GM18907 (cell line): ENCODE data around the gene MYO1E.

Source experiments
- ATAC-seq: cut with Tn5 transposase; IDR thresholded peaks from one replicate; pipeline ENCODE4 v1.9.1; 2021; ENCODE audit warnings: mild to moderate bottlenecking, moderate library complexity; ENCODE audit not compliant: unreplicated experiment

The MYO1E gene

GRCh38 chr15:59205839-59206622, 166.6 kb downstream of the MYO1E start:
- no peak for ATAC-seq

GRCh38 chr15:59203657-59204056, 169.0 kb downstream of the MYO1E start:
- ATAC-seq, result no peak

DNA sequence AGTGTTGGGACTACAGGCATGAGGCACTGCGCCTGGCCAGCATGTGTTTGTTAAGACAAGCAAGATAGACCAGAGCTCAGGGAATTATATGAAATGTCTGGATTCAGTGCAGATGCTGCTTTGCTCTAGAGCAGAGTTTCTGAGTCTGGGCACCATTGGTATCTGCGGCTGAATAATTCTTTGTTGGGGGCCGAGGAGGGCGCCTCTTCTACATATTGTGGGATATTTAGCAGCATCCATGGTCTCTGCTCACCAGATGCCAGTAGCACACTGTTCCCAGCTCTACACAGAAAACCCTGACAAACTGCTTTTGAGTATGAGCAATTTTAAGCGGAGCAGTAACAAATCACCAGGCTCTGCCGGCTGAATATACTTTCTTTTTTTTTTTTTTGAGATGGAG, 169.7 kb downstream of the MYO1E start:
- no peak for ATAC-seq

DNA sequence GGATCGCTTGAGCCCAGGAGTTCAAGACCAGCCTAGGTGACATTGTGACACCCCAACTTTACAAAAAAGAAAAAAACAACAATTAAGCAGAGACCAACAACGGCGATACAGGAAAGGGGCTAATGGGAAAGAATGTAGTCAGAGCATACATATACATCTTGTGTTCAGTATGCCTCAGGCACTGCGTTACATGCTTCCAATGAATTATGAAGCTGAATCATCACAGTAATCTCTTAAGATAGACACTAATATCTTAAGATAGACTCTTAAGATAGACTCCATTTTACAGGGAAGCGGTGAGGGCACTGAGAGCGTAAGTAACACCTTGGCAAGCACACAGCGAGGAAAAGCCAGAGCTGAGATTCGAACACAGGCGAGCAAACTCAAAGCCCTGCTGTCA, 172.1 kb downstream of the MYO1E start:
- no peak for ATAC-seq

- no peak for ATAC-seq
Observed at GRCh38 chr15:59199626-59200465, 172.8 kb downstream of the MYO1E start.

DNA sequence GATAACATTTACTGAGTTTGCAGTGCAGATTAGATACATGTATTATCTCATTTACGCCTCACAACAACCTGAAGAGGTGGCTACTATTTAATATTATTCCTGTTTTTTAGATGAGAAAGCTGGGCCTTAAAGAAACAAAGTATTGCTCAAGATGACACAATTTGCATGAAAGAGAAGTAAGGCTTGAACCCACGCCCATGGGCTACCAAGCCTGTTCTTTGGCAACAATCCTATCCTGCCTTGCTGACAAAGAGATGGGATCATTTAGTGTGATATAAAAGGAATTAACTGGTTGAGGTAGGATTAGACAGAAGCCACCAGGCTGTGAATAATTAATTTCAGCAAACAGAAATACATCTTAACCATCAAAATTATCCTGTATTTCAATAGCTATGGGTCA, 175.2 kb downstream of the MYO1E start:
- no peak for ATAC-seq

GRCh38 chr15:59196416-59196815, 176.3 kb downstream of the MYO1E start:
- no peak for ATAC-seq

- ATAC-seq, result no peak
Observed at GRCh38 chr15:59194639-59195325, 177.9 kb downstream of the MYO1E start.

- ATAC-seq, result no peak
Observed at GRCh38 chr15:59191855-59192237, 180.8 kb downstream of the MYO1E start.

DNA sequence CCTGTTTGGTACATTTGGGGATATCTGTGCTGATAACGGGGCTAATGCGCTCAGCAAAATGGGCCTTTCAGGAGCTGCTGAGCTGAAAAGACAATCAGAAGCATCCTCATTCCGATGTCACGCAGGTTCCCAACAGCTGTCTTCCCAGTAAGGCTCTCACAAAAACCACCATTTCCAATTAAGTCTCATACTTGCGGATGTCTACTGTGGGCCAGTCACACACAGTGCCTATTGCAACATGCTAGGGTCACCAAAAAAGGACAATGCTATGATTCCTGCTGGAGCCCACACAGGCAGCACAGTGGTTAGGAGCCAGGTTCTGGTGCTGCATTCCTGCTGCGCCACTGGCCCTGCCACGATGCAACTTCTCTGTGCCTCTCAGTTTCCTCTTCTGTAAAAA, 182.4 kb downstream of the MYO1E start:
- ATAC-seq, result no peak

DNA sequence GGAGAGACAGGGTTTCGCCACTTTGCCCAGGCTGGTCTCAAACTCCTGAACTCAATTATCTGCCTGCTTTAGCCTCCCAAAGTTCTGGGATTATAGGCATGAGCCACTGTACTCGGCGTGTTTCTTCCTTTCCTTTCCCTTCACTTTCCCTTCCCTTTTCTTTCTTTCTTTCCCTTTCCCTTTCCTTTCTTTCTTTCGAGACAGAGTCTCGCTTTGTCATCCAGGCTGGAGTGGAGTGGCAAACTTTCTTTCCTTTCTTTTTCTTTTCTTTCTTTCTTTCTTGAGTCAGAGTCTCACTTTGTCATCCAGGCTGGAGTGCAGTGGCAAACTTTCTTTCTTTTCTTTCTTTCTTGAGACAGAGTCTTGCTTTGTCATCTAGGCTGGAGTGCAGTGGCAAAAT, 183.4 kb downstream of the MYO1E start:
- ATAC-seq, result no peak

DNA sequence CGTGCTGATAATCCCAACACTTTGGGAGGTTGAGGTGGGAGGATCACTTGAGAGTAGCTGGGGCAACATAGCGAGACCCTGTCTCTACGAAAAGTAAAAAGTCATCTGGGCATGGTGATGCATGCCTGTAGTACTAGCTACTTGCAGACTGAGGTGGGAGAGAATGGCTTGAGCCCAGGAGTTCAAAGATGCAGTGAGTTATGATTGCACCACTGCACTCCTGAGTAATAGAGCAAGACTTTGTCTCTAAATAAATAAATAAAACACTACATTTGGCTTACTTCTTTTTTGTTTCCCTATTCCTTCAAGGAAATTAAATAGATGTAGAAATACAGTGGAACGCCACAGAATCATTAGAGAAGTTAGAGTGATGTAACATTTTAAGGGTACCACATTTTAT, 186.2 kb downstream of the MYO1E start:
- no peak for ATAC-seq

DNA sequence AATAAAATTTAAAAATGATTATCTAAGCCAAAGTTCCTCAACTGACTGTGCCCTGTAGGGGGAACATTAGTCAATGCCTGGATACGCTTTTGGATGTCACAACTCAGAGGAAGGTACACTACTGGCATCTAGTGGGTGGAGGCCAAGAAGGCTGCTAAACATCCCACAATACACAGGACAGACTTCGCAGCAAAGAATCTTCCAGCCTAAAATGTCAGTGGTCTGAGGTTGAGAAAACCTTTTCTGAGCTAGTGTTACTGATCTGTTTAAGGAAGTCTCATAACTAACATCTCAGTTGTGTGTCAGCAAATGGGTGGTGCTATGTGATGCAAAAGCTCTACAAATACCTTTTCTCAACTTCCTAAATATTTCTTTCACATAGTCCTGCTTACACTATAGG, 186.9 kb downstream of the MYO1E start:
- ATAC-seq, result no peak

- no peak for ATAC-seq
Observed at GRCh38 chr15:59180945-59181600, 191.6 kb downstream of the MYO1E start.

- ATAC-seq, result no peak
Observed at GRCh38 chr15:59179717-59180116, 193.0 kb downstream of the MYO1E start.

DNA sequence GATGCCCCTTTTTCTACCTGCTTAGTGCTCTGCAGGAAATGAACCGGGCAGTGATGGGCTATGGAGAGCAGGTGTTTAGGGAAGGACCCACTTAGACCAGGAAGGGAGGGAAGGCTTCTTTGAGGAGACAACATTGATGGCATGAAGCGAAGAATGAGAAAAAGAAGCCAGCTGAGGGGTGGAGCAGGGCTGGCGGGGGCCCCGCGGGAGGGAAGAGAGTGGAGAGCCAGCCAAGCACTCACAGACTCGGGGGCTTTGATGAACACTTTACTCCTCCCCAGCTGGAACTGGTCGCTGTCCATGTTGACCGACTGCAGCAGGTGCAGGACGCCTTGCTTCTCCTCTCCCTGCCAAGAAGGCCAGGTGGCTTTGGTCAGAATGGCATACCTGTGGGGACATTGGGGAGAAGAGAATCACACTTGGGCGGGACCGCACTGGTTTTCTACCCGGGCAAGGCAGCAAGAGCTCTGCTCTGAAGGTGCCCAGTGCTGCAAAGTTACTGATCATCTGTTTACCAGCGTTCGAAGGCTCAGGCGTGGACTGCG, 194.4 kb downstream of the MYO1E start:
- no peak for ATAC-seq

- ATAC-seq, result no peak
Observed at GRCh38 chr15:59177317-59177660, 195.4 kb downstream of the MYO1E start.

- ATAC-seq, result no peak
Observed at GRCh38 chr15:59176653-59177316, 195.9 kb downstream of the MYO1E start.

DNA sequence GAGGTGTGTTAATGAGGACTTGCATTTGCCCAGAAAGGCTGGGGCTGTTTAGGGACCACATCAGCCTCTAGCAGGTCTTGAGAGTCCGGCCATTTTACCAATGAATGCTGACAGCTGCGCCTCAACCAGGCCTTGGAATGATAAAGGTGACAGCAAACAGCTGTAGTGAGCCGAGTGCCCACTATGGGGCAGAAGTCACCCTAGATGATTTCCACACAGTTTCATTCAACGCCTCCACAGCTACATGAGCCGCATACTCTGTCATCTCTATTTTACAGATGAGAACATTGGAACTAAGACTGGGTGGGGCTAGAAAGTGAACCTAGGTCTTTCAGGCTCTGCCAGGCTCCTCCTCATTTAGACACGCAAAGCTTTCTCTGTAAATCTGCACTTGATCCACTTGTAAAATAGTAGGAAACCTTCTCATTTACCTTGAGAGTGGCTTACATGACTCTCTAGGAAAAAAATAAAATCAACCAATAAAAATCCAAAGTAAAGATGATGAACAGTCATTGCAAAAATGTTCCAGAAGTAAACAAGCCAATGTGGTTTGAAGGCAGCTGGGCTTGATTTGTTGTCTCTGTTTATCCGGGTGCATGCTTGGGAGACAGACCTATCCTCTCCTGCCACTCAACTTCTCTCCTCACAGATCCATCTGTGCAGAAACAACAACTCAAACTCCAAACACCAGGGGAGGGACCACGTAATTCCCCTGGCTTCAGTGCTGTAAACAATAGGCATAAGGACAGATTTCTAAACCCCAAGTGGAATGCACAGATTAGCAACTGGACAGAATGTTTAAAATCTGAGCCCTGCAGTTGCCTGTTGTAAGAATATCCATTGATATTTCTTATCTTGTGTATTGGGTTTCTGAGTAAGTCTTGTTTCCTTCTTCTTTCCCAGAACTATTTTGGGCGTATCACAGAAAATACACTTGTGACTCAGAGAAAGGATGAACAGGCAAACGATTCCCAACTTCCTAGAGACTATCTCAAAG, 197.5 kb downstream of the MYO1E start:
- no peak for ATAC-seq
